GM23338 (cell line): Measurements from ENCODE around the gene NINL. TPM values are rescaled to one million over a fixed set of nuclear protein-coding genes. Genes with fewer than 3 reads are reported as not detected.

Experiments
- POLR2AphosphoS5 ChIP-seq: IDR thresholded peaks from 2 replicates; pipeline ENCODE4 v1.6.1; 2016; ENCODE audit warnings: antibody characterized with exemption, low read depth
- ZNF114 ChIP-seq: fragments of 250-450 bp; sonication (Bioruptor Pico); IDR thresholded peaks from 2 replicates; pipeline ENCODE4 v1.5.0; 2020; ENCODE audit warnings: mild to moderate bottlenecking, moderate library complexity
- polyA plus RNA-seq: library from polyadenylated mRNA; unstranded; fragments of >200 nt; fragmentation: Nextera tagmentation; extraction: Ambion mirVana; gene quantifications from 2 replicates; pipeline ENCODE4 v1.2.1, GENCODE V29; 2016
- total RNA-seq: library from RNA; depleted of rRNA; stranded (reverse); fragments of >200 nt; shearing (Covaris generic); gene quantifications from 2 replicates; pipeline ENCODE4 v1.2.3, GENCODE V29; 2014
- TF ChIP-seq, protein P1 (sequence below): fragments of 250-450 bp; sonication (Bioruptor Pico); IDR thresholded peaks from 2 replicates; pipeline ENCODE4 v1.5.0; 2020; ENCODE audit warnings: mild to moderate bottlenecking, moderate library complexity
- TF ChIP-seq, protein P2 (sequence below): IDR thresholded peaks from one replicate; pipeline ENCODE4 v1.6.1; 2018; ENCODE audit warnings: antibody characterized with exemption; ENCODE audit not compliant: unreplicated experiment

Gene NINL
- total and polyA plus RNA-seq, 2 experiments from 2014 or later = 18.0 to 31.2 TPM

DNA sequence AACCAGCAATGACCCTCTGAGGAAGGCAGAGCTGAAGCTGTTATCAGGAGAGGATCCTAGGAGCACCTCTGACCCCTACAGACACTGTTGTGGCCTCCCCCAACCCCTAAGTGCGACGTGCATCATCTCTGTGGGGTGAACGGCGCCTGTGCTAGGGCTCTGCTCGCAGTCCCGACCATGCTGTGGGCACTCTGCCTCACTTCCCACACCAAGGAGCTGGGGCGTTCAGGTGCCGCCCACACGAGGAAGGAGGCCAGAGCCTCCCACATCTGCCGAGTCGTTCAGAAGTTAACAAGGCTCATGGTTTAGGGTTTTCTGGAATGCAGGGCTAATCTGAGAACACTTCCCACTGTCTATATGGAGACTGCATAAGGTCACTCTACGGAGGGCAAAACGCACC is 115.8 kb downstream of the NINL start (continued):
- TF ChIP-seq, protein P1, sequence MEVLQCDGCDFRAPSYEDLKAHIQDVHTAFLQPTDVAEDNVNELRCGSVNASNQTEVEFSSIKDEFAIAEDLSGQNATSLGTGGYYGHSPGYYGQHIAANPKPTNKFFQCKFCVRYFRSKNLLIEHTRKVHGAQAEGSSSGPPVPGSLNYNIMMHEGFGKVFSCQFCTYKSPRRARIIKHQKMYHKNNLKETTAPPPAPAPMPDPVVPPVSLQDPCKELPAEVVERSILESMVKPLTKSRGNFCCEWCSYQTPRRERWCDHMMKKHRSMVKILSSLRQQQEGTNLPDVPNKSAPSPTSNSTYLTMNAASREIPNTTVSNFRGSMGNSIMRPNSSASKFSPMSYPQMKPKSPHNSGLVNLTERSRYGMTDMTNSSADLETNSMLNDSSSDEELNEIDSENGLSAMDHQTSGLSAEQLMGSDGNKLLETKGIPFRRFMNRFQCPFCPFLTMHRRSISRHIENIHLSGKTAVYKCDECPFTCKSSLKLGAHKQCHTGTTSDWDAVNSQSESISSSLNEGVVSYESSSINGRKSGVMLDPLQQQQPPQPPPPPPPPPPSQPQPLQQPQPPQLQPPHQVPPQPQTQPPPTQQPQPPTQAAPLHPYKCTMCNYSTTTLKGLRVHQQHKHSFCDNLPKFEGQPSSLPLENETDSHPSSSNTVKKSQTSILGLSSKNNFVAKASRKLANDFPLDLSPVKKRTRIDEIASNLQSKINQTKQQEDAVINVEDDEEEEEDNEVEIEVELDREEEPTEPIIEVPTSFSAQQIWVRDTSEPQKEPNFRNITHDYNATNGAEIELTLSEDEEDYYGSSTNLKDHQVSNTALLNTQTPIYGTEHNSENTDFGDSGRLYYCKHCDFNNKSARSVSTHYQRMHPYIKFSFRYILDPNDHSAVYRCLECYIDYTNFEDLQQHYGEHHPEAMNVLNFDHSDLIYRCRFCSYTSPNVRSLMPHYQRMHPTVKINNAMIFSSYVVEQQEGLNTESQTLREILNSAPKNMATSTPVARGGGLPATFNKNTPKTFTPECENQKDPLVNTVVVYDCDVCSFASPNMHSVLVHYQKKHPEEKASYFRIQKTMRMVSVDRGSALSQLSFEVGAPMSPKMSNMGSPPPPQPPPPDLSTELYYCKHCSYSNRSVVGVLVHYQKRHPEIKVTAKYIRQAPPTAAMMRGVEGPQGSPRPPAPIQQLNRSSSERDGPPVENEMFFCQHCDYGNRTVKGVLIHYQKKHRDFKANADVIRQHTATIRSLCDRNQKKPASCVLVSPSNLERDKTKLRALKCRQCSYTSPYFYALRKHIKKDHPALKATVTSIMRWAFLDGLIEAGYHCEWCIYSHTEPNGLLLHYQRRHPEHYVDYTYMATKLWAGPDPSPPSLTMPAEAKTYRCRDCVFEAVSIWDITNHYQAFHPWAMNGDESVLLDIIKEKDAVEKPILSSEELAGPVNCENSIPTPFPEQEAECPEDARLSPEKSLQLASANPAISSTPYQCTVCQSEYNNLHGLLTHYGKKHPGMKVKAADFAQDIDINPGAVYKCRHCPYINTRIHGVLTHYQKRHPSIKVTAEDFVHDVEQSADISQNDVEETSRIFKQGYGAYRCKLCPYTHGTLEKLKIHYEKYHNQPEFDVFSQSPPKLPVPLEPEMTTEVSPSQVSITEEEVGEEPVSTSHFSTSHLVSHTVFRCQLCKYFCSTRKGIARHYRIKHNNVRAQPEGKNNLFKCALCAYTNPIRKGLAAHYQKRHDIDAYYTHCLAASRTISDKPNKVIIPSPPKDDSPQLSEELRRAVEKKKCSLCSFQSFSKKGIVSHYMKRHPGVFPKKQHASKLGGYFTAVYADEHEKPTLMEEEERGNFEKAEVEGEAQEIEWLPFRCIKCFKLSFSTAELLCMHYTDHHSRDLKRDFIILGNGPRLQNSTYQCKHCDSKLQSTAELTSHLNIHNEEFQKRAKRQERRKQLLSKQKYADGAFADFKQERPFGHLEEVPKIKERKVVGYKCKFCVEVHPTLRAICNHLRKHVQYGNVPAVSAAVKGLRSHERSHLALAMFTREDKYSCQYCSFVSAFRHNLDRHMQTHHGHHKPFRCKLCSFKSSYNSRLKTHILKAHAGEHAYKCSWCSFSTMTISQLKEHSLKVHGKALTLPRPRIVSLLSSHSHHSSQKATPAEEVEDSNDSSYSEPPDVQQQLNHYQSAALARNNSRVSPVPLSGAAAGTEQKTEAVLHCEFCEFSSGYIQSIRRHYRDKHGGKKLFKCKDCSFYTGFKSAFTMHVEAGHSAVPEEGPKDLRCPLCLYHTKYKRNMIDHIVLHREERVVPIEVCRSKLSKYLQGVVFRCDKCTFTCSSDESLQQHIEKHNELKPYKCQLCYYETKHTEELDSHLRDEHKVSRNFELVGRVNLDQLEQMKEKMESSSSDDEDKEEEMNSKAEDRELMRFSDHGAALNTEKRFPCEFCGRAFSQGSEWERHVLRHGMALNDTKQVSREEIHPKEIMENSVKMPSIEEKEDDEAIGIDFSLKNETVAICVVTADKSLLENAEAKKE (CRISPR knock-in tag) = no peak
- TF ChIP-seq ZNF114 (CRISPR knock-in tag) = no peak
- TF ChIP-seq POLR2AphosphoS5 = no peak
- TF ChIP-seq, protein P2, sequence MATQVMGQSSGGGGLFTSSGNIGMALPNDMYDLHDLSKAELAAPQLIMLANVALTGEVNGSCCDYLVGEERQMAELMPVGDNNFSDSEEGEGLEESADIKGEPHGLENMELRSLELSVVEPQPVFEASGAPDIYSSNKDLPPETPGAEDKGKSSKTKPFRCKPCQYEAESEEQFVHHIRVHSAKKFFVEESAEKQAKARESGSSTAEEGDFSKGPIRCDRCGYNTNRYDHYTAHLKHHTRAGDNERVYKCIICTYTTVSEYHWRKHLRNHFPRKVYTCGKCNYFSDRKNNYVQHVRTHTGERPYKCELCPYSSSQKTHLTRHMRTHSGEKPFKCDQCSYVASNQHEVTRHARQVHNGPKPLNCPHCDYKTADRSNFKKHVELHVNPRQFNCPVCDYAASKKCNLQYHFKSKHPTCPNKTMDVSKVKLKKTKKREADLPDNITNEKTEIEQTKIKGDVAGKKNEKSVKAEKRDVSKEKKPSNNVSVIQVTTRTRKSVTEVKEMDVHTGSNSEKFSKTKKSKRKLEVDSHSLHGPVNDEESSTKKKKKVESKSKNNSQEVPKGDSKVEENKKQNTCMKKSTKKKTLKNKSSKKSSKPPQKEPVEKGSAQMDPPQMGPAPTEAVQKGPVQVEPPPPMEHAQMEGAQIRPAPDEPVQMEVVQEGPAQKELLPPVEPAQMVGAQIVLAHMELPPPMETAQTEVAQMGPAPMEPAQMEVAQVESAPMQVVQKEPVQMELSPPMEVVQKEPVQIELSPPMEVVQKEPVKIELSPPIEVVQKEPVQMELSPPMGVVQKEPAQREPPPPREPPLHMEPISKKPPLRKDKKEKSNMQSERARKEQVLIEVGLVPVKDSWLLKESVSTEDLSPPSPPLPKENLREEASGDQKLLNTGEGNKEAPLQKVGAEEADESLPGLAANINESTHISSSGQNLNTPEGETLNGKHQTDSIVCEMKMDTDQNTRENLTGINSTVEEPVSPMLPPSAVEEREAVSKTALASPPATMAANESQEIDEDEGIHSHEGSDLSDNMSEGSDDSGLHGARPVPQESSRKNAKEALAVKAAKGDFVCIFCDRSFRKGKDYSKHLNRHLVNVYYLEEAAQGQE = no peak
